ENCODE results near the gene SMARCC1.

Gene SMARCC1

GRCh38 chr3:47580481-47580880, 201.2 kb downstream of the SMARCC1 start:
- DNase-seq: no peak

- no peak for DNase-seq
Observed at GRCh38 chr3:47579875-47580274, 201.8 kb downstream of the SMARCC1 start.

DNA sequence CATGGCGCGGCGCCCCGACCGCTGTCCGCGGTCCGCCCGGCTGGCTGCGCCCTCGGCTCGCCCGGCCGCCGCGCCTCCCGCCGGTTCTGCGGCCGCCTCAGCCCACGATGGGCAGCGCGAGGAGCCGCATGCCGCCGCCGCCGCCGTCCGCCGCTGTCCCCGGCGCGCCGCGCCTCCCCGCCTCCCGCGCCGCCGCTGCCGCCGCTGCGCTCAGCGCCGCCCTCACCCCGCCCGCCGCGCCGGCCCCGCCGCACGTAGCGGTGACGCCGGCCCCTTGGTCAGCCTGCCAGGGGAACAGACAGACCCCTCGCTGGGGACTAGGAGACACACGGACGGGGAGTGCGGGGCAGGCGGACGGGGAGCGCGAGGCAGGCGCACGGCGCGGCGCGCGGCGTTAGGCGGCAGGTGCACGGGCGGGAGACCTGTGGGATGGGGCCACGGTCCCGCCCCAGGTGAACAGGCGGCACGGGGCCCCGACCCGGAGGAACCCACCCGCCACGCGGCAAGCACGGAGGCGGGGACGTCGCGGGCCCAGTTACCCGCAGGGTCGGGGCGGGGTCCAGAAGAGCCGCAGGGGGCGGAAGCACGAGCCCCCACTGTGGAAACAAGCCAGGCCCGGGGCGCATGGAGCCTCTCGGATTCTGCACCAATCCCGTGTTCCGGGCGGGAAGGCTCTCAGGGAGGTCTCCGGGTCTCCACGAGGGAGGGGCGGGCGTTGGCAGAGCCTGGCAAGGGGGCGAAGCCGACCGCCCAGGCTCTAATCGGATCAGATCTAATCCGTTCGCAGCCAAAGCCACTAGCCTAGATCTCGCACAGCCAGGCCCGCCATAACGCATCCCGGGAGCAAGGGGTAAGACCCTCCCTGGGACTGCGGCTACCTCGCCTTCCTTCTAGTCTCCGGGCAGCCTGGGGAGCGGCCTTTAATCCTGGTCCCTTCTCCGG, 202.7 kb downstream of the SMARCC1 start, which contains the start of gene CSPG5:
Gene CSPG5 (minus strand): TSS at position 175 of the 942 bp plus-strand sequence. CDS start 172 bp downstream, at position 3.
- no peak for DNase-seq

- peak; percentile 29 for DNase-seq
Observed at GRCh38 chr3:47578119-47578632, 203.5 kb downstream of the SMARCC1 start.

DNA sequence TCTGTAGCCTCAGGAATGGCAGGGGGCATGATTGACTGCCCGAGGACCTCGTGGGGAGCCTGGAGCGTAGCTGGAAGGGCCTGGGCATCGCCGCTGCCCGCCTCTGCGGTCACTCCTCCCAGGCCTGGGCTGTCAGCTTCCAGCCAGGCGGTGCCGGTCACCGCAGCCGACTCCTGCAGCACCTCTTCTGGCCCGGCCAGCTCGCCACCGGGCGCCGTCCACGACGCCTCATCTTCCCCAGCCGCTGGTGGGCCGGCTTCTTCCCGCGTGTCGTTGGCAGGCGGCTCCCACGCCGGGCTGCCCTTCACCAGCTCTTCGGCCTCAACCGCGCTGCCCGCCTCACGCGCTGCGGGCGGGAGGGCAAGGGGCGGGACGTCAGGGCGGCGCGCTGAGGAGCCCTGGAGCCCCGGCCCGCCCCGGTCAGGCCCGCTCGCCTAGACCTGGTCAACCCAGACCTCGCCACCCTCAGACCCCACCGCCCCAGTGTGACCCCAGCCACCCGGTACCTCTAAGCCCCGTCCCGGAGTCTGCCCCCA, 204.0 kb downstream of the SMARCC1 start:
- DNase-seq: no peak

GRCh38 chr3:47573190-47574172, 208.2 kb downstream of the SMARCC1 start:
- DNase-seq: no peak

DNA sequence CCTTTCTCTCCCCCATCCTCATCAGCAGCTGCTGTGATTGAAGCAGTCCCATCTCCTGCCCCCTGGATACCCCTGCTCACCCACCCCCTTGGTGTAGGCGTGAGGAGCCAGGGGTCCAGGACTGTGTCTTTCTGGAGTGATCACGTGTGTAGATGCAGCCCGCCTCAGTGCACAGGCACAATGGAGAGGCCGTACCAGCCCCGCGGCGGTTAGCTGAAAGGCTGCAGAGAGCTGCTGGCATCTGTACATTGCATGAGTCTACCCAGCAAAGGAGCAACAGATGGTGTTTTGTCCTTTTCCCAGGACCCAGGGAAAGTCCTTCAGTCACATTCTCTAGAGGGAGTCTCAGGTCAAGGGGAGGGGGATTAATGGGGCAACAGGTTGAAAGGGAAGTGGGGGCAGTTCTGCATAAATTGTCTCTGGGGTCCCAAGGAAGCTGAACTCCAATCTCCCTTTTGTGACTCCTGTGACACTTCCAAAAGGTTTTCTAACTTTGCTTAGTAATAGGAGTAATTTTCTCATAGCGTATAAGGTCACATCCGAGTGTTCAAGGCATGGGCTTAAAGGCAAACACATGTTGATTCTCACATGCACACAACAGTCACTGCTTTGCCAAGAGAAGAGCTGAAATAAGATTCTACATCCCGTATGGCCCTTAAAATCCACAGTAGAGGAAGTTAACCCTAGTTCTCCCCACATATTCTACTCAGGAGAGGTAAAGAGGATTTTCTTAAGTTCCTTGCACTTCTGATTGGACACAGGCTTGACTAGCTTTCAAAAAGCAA, 210.1 kb downstream of the SMARCC1 start:
- no peak for DNase-seq

- DNase-seq: no peak
Observed at GRCh38 chr3:47568901-47569300, 212.8 kb downstream of the SMARCC1 start.

GRCh38 chr3:47567149-47567548, 214.5 kb downstream of the SMARCC1 start:
- DNase-seq: no peak

GRCh38 chr3:47566667-47567066, 215.0 kb downstream of the SMARCC1 start:
- no peak for DNase-seq

DNA sequence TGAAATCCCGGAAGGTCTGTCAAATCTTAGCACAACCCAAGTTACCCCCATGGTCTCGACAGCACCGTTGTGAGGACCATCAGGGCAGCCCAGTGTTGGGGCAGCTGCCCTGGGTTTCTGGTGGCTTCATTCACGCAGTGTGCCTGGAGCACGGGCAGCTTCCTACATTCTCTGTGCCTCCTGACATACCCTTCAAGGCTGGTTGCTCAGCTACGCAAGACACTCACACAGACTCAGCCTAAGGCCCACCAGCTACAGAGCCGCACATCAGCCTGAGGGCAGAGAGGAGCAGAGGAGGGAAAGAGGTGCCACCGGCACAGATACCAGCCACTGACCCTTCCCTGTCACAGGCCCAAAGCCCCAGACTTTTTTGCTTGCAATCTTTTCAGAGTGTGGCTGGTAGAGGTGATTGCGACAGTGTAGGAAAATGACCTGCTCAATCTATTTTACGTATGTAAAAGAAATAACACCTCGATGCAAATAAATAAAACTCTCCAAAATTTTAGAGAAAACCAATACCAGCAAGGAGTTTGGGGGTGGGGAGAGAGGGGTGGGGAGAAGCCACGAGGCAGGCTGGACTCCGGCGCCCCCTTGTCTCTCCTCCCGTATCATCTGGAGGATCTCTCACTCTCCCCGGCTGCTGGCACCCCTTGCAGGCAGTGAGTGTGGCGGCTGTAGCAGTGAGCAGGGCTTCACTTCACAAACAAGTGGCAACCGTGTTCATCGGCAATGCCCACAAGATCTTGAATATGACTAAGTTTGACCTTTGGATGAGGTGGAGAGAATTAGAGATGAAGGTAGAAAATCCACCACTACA, 215.8 kb downstream of the SMARCC1 start:
- DNase-seq: no peak

- DNase-seq: no peak
Observed at GRCh38 chr3:47556351-47556750, 225.3 kb downstream of the SMARCC1 start.

- no peak for DNase-seq
Observed at GRCh38 chr3:47554335-47554734, 227.4 kb downstream of the SMARCC1 start.

DNA sequence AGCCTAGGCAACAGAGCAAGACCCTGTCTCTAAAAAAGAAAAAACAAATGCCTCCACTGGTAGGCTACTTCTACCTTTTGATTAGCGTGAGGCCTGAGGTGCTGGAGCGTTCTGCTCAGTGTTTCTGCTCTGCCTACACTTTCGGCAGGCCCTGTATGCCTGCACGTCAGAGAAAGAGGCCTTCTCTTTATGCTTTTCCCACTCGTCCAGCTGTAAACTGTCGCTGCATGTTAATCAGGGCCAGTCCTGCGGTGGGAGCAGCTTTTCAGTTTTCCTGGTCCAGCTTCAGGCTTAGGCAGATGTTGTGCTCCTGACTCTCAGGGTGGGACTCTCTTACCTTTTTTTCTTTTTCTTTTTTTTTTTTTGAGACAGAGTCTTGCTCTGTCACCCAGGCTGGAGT, 228.3 kb downstream of the SMARCC1 start:
- DNase-seq: no peak

GRCh38 chr3:47542471-47543173, 239.1 kb downstream of the SMARCC1 start:
- DNase-seq: no peak

GRCh38 chr3:47541583-47542108, 240.0 kb downstream of the SMARCC1 start:
- no peak for DNase-seq

DNA sequence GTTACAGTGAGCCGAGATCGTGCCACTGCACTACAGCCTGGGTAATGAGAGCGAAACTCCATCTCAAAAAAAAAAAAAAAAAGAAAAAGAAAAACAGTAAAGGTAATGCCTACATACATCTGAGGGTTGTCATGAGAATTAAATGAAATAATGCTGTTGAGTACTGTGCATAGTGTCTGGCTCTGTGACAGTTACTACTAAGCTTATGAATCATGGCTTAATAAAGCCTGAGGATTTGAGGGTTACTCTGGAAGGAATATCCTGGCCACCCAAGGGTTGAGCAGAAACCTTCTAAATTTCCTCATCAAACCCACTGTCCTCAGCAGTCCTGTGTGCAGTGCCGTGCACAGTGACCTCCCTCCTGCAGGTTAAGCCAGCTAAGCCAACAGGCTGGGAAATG, 241.4 kb downstream of the SMARCC1 start:
- no peak for DNase-seq

DNA sequence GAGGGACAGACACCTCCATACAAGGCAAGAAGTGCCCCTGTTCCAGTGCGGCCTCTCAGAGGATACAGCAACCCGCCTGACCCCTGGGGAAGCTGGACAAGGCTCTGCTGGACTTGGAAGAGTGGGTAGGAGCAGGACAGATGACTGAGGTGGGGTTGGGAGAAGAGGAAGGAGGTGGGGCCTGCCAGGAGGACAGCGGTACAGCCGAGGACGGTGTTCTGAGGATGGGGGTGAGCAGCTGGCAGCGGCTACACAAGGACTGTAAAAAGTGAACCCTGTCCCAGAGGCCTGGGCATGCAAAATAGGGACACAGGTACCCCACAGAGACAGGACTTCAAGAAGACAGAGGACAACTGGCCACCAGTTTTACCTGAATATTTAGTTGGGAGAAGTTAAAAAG, 244.7 kb downstream of the SMARCC1 start:
- DNase-seq: no peak

- no peak for DNase-seq
Observed at GRCh38 chr3:47536221-47536891, 245.3 kb downstream of the SMARCC1 start.
